Measurements from ENCODE around the gene ZNF135. TPM values are rescaled to one million over a fixed set of nuclear protein-coding genes. Genes with fewer than 3 reads are reported as not detected.

Gene ZNF135
- total and polyA plus RNA-seq, 2 of the 13 experiments (the other 11 are each of a cell fraction or from before 2014, with no cell fraction given) = not detected

- Histone ChIP-seq H4K20me1 (ENCODE audit: insufficient read depth, low read length) (no peaks in the 10 kb centered on the region), H3K27me3 (ENCODE audit: control insufficient read depth in 1 of 2, insufficient read depth in 2 of 2, low read length in 2 of 2) (no peaks in the 10 kb centered on the region), H3K4me3 (replicated peaks in 1 of 3; ENCODE audit: insufficient read depth in 1 of 3, low read depth in 2 of 3, low read length in 3 of 3) (no peak overlapping the region), H3K36me3 (replicated peaks in 1 of 2; ENCODE audit: control insufficient read depth in 1 of 2, insufficient read depth in 2 of 2, low read length in 2 of 2) (no peaks in the 10 kb centered on the region), H3K79me2 (ENCODE audit: insufficient read depth, low read length) (no peaks in the 10 kb centered on the region), H3K27ac (ENCODE audit: extremely low read length, insufficient read depth, low read length) (no peak overlapping the region), H2AFZ (ENCODE audit: low read length) (no peak overlapping the region), H3K9ac (ENCODE audit: insufficient read depth, low read depth, low read length) (no peak overlapping the region), H3K4me1 (ENCODE audit: insufficient read depth, low read length) (no peaks in the 10 kb centered on the region; the same call in 1 of the 2 replicates), H3K4me2 (ENCODE audit: low read depth, low read length) (no peak overlapping the region), H3K9me3 (ENCODE audit: low read length) (peaks cover 50% of the 10 kb centered on the region)
- FAIRE-seq = no peak
- 95% methylated on average over 10 of the region's 28 CpGs for WGBS (ENCODE audit: low lambda C conversion rate)
- in situ Hi-C loops (cut with HindIII; ENCODE audit: extremely low pct_ligation_motif_present, low pct_unique_long_range_greater_than_20kb) = no loop called here
- intact Hi-C loops (cut with micrococcal nuclease; ENCODE audit: unreplicated experiment) = no loop called here
- CTCF ChIA-PET (ENCODE audit: low intra/inter-chr PET ratio, low total read pairs) = no interaction called here
- POLR2A ChIA-PET = no interaction called here
- no peak for TF ChIP-seq ZNF782 (CRISPR knock-in tag; IDR thresholded peaks at IDR 0.05; ENCODE audit: borderline replicate concordance)
- TF ChIP-seq ZFYVE20 (CRISPR knock-in tag; IDR thresholded peaks at IDR 0.05; ENCODE audit: borderline replicate concordance, low read depth) = no peak
- TF ChIP-seq, protein P1, sequence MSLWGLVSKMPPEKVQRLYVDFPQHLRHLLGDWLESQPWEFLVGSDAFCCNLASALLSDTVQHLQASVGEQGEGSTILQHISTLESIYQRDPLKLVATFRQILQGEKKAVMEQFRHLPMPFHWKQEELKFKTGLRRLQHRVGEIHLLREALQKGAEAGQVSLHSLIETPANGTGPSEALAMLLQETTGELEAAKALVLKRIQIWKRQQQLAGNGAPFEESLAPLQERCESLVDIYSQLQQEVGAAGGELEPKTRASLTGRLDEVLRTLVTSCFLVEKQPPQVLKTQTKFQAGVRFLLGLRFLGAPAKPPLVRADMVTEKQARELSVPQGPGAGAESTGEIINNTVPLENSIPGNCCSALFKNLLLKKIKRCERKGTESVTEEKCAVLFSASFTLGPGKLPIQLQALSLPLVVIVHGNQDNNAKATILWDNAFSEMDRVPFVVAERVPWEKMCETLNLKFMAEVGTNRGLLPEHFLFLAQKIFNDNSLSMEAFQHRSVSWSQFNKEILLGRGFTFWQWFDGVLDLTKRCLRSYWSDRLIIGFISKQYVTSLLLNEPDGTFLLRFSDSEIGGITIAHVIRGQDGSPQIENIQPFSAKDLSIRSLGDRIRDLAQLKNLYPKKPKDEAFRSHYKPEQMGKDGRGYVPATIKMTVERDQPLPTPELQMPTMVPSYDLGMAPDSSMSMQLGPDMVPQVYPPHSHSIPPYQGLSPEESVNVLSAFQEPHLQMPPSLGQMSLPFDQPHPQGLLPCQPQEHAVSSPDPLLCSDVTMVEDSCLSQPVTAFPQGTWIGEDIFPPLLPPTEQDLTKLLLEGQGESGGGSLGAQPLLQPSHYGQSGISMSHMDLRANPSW (CRISPR knock-in tag; IDR thresholded peaks at IDR 0.05; ENCODE audit: borderline replicate concordance) = no peak
- no peak for TF ChIP-seq RNF2 (conservative IDR thresholded peaks at IDR 0.05; ENCODE audit: low read depth)
- TF ChIP-seq FIP1L1 (IDR thresholded peaks at IDR 0.05; ENCODE audit: borderline replicate concordance, insufficient read depth, low read depth, low read length) = no peak
- TF ChIP-seq ZNF260 (CRISPR knock-in tag; IDR thresholded peaks at IDR 0.05; ENCODE audit: borderline replicate concordance, low read depth) = no peak
- no peak for TF ChIP-seq BRCA1 (CRISPR knock-in tag; IDR thresholded peaks at IDR 0.05)
- TF ChIP-seq ZFP1 (CRISPR knock-in tag; IDR thresholded peaks at IDR 0.05) = no peak
- BruUV-seq (replicated peaks) = no TSS peak
- no peak for DNase-seq (ENCODE audit: low spot score)
- ATAC-seq = no peak
These were observed 593 bp downstream of the ZNF135 start for GRCh38 chr19:58059671-58060078.

Data from HepG2 (cell line).